LHCN-M2 (cell line): ENCODE results near the gene ROPN1. TPM values are rescaled to one million over a fixed set of nuclear protein-coding genes. Genes with fewer than 3 reads are reported as not detected.

Experiments
- DNase-seq: peaks from one replicate; pipeline ENCODE4 v3.0.0-alpha.2; 2012; ENCODE audit warnings: low read depth
- total RNA-seq: library from RNA; depleted of rRNA; stranded (reverse); fragments of >200 nt; gene quantifications from 2 replicates; pipeline ENCODE4 v1.2.3, GENCODE V29; 2014; rRNA removed

ROPN1 gene
- total RNA-seq, 1 experiment from 2014 or later: not detected

DNA sequence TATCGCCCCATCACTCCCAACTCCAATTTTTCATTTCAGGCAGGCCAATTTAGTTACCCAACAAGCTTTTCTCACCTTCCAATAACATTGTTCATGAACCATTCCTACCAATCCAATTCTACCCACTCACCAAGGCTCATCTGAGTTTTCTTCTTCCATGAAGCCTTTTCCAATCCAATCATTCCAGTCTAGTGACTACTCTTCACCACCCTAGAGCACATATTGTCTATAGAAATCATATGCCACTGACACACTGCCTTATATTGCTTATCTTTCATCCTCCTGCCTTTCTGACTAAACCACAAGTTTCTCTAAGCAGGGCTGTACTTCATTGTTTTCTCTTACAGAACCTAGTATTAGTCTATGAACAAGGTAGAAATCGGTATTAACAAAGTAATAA lies 42.3 kb downstream of the ROPN1 start:
- peak; percentile 12 for DNase-seq

DNA sequence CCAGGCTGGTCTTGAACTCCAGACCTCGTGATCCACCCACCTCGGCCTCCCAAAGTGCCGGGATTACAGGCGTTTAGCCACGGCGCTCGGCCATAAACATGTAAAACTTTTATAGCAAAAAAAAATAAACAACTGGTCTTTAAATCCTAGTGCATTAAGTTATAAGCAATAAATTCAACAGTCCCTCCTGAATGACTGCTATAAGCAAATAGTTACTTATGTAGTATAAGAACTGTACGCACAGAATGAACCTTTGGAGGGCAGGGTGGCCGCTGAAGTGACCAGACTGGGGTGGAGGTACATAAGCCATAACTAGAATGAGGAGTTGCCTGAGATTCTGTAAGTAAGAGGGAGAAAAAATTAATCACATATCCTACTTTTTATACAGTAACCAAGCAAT lies 43.5 kb downstream of the ROPN1 start:
- DNase-seq: no peak

DNA sequence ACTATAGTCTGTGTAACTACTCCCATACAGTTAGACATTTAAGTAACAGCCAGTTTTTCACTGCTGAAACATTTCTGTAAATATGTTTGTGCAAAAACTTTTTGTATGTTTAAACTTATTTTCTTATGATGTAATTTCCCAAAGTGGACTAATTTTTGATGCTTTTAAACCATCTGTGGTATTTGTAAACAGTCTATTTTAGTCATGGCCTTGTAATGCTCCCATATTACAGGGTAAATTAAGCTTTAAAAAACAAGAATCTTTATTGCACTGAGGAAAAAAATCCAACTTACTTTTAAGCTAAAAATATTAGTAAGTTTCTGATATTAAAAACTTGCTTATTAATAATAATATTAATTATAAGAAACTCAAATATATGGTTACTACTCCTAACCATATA lies 44.4 kb downstream of the ROPN1 start:
- no peak for DNase-seq

DNA sequence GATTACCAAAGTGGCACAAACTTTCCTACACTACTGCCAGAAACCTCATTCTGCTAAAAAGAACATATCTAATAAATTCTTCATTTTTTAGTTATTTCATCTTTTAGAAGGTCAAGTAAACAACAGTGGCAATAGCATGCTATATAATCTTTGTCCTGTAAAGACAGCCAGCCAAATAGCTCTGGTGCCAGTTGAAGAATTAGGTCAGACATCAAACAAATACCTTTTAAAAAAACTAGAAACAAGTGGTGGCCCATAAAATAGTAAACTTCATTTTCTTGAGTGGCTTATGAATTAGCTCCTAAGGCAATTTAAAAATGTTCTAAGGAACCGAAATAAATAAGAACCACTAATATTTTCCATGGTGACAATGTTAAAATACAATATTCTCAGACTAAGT lies 50.4 kb downstream of the ROPN1 start:
- no peak for DNase-seq

DNA sequence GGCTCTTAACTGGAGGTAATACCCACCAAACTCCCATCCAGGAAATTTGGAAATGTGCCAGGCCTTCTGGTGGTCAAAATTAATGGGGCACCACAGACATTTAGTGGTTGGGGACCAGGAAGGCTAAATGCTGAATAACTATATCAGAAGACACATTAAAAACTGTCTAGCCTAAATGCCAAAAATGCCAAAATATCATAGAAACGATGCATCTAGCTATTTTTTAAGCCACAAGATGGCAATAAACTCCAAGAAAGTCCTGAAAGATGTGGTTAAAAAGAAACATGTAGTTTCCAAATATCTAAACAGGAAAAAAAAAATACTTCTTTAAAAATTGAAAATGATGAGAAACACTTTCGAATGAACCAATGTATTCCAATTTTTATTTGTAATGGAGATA lies 50.8 kb downstream of the ROPN1 start:
- DNase-seq: peak; percentile 5

DNA sequence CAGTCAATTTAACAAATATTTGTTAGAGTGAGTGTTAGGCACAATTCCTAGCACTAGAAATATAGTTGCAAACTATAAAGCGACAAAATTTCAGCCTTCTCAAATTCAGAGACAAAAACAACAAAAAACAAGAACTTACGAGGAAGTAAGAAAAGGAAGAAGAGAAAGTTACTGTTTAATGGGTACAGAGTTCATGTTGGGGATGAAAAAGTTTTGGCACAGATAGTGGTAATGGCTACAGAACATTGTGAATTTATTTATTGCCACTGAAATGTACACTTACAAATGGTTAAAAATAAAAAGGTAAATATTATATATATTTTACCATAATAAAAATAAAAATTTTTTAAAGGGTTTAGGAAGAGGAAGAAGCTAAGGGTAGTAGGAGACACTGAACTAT lies 52.2 kb downstream of the ROPN1 start:
- no peak for DNase-seq

DNA sequence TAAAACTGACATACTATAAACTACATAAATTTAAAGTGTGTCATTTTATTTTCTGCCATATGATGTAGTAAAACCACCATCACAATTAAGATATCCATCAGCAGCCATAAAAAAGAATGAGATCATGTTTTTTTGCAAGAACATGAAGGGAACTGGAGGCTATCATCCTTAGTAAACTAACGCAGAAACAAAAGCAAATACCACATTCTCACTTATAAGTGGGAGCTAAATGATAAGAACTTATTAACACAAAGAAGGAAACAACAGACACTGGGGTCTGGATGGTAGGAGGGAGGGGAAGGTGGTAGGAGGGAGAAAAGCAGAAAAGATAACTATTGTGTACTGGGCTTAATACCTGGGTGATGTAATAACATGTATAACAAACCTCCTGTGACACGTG lies 55.5 kb downstream of the ROPN1 start:
- DNase-seq: no peak

DNA sequence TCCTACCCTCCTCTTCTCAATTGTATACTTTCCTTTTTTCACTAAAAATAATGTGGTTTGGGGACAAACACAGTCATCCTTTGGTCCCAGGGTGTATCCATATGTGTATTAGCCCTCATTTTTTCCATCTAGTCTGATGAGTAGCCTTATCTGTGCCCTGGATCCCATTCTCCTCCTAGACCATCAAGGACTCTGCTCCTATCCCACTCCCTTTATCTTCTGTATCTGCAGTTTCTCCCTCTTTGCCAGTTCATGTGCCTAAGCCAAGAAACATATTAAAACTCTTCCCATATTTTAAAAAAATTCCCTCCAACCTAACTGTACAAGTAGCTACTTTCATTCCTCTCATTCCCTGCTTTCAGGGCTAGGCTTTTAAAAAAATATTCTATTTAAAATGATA lies 56.1 kb downstream of the ROPN1 start:
- no peak for DNase-seq

DNA sequence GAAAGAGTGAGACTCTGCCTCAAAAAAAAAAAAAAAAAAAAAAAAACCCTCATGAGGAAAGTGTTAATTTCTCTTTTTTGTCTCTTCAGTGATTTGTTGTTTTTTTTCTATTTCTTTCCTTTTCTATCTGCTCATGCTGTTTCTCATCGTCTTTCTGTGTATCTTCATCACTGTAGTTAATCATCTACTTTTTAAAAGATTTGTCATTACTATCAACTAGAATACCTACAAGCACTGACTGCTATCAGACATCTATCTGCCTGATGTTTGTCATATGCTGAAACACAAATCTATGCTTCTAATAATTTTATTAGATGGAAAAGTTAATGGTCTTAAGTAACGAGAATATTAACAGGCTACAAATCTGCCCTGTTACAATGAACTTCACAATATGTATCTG lies 57.7 kb downstream of the ROPN1 start:
- DNase-seq: no peak

DNA sequence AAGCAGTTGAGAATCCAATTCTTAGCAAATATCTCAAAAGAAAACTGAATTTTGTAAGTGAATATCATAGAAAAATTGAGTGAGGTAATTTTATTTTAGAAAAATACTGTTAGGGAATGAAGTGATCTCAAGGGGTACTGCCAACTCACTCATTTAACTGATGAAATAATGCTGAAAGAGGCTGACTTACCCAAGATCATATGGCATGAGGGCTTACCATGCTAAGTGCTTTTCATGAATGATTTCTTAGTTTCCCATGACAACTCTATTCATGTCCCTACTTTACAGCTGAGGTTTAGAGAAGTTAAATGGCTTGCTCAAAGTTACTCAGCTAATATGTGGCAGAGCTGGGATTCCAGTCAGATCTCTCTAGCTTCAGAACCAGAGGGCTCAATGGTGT lies 61.5 kb downstream of the ROPN1 start:
- no peak for DNase-seq

DNA sequence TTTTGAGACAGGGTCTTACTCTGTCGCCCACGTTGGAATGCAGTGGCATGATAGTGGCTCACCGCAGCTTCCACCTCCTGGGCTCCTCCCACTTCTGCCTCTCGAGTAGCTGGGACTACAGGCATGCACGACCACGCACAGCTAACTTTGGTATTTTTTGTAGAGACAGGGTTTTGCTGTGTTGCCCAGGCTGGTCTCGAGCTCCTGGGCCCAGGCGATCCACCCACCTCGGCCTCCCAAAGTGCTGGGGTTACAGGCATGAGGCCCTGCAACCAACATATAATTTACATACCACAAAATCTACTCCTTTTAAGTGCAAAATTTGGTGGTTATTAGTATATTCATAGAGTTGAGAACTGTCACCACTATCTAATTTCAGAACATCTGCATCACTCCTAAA lies 62.6 kb downstream of the ROPN1 start:
- no peak for DNase-seq

DNA sequence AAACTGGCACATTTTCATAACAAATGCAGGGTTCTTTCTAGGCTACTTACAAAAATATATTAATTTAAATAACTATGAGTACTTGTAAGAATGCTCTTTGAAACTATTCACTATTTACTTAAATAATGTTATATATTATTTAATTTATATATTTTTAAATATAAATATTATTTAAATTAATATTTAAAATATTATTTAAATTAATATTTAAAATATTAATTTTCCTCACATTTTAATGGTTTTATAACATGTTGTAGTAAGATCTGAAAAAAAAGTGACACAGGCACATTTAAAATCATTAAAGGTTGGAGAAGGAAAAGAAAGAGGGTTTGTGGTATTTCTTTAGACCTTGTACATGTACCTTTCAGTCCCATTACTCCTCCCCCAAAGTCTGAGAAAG lies 65.5 kb downstream of the ROPN1 start:
- DNase-seq: no peak

DNA sequence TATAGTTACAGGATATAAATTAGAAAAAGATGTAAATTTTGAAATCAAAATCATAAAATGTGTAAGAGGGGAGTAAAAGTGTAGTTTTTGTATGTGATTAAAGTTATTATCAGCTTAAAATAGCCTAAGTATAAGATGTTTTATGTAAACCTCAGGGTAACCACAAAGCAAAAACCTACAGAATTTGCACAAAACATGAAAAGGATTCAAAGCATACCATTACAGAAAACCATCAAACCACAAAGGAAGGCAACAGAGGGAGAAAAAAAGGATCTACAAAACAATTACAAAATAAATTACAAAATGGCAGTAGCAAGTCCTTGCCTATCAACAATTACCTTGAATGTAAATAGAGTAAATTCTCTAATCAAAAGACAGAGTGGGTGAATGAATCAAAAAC lies 71.1 kb downstream of the ROPN1 start:
- no peak for DNase-seq

DNA sequence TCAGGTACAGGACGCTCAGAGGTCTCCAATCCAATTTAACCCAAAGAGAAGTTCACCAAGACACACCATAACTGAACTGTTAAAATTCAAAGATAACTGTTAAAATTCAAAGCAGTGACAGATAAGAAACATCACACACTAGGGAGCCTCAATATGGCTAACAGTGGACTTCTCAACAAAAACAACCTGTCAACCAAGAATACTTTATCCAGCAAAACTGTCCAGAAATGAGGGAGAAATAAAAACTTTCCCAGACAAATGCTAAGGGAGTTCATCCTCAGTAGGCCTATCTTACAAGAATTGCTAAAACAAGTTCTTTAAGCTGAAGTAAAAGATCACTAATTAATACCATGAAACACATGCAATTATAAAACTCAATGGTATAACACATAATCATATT lies 71.5 kb downstream of the ROPN1 start:
- DNase-seq: peak; percentile 24

DNA sequence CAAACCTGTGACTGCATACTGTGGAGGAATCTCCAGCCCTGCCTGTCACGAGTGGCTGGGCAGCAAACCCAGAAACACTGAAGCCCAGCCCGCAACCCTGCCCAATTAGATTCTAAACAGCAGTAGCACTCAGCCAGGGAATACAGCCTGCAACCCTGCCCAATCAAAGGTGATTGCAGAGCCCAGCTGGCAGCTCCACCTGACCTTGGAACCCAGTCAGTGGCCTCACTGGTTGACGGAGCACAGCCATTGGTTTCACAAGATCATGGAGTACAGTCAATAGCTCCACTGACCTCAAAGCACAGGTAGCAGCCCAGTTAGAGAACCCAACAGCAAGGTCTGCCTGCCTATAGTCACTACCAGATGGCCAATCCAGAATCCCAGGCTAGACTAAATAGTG lies 72.6 kb downstream of the ROPN1 start:
- no peak for DNase-seq

Other genes starting within 250 kb of the ROPN1 start
- gene MYLK, start 107.8 kb downstream of the ROPN1 start, total RNA-seq: 62.7 and 75.9 TPM in 2 replicates
- gene CCDC14, start 30.9 kb downstream of the ROPN1 start, total RNA-seq: 50.4 and 60.9 TPM in 2 replicates
- 1.0 and 2.4 TPM in 2 replicates for gene KALRN, start 41.2 kb upstream of the ROPN1 start, total RNA-seq